ENCODE measurements around the gene PARD3. TPM values are rescaled to one million over a fixed set of nuclear protein-coding genes. Genes with fewer than 3 reads are reported as not detected.
A peak's percentile ranks its signal among the peaks of the same experiment; 100 is the strongest.

The PARD3 gene
- total RNA-seq, 1 donor from 2014 or later, result 58.7 TPM

DNA sequence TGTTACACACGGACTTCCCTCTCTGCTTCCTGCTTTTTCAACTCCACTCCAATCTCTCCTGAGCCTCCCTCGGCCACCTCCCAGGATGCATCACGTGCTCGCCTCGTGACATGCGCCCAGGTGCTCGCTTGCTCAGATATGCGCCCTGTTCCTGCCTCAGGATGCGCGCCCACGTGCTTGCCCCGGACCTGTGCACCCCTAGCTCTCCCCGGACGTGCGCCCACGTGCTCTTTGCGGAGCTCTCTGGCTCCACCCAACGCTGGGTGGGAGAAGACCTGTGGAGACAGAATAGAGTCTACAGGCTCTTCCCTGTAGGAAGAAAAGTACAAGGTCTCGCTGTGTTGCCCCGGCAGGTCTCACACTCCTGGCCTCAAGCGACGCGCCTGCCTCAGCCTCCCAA is 23.1 kb downstream of the PARD3 start:
- Histone ChIP-seq H2AFZ (replicated peaks) (no peak overlapping the region), H3K9ac (no peak overlapping the region), H3K4me2 (no peak overlapping the region), H4K20me1 (ENCODE audit: low read depth) (peaks cover 61% of the 10 kb centered on the region), H3K27ac (no peak overlapping the region), H3K4me1 (peaks cover 17% of the 10 kb centered on the region), H3K27me3 (no peaks in the 10 kb centered on the region), H3F3A (ENCODE audit: low read depth) (peaks cover 3% of the 10 kb centered on the region), H3K36me3 (no peaks in the 10 kb centered on the region), H3K79me2 (ENCODE audit: low read depth) (peaks cover 100% of the 10 kb centered on the region), H3K4me3 (no peak overlapping the region), H3K9me3 (ENCODE audit: low read depth) (no peaks in the 10 kb centered on the region)
- H3K36me3 Mint-ChIP-seq, result peaks cover 16% of the 10 kb centered on the region
- peaks cover 2% of the 10 kb centered on the region for H3K27me3 Mint-ChIP-seq (ENCODE audit: insufficient read depth, low read depth)
- H3K27ac Mint-ChIP-seq, result no peak overlapping the region
- no peak overlapping the region for H3K4me3 Mint-ChIP-seq
- no peak for TF ChIP-seq EZH2phosphoT487 (IDR thresholded peaks at IDR 0.05)
- no peak for TF ChIP-seq EZH2 (IDR thresholded peaks at IDR 0.05)
- TF ChIP-seq, protein P1, sequence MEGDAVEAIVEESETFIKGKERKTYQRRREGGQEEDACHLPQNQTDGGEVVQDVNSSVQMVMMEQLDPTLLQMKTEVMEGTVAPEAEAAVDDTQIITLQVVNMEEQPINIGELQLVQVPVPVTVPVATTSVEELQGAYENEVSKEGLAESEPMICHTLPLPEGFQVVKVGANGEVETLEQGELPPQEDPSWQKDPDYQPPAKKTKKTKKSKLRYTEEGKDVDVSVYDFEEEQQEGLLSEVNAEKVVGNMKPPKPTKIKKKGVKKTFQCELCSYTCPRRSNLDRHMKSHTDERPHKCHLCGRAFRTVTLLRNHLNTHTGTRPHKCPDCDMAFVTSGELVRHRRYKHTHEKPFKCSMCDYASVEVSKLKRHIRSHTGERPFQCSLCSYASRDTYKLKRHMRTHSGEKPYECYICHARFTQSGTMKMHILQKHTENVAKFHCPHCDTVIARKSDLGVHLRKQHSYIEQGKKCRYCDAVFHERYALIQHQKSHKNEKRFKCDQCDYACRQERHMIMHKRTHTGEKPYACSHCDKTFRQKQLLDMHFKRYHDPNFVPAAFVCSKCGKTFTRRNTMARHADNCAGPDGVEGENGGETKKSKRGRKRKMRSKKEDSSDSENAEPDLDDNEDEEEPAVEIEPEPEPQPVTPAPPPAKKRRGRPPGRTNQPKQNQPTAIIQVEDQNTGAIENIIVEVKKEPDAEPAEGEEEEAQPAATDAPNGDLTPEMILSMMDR (IDR thresholded peaks at IDR 0.05), result peak; percentile 6
- H3K4me1 Mint-ChIP-seq, result peaks cover 55% of the 10 kb centered on the region
- peaks cover 3% of the 10 kb centered on the region for H3K9me3 Mint-ChIP-seq
- no peak for DNase-seq (ENCODE audit: low spot score)

DNA sequence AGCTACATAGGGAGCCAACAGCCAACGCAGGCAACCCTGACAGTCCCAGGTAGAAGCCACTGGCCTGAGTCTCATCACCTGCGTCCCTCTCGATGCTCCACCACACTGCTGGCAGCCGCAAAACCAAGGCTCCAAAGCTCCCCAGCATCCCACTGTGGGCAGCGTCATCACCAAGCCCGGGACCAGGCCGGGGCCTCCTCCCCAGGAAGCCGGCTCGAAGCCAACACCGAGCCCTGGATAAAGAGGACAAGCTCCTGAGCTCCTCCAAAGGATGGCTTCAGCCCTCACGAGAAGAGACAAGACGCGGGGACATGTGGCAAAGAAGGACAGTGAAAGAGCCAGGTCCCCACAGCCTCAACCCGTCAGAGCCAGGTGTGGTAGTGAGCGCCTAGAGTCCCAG is 23.9 kb downstream of the PARD3 start:
- Mint-ChIP-seq H3K27me3 (ENCODE audit: insufficient read depth, low read depth) (peaks cover 2% of the 10 kb centered on the region), H3K36me3 (peaks cover 16% of the 10 kb centered on the region), H3K9me3 (peaks cover 3% of the 10 kb centered on the region), H3K4me3 (no peak overlapping the region), H3K4me1 (peaks cover 62% of the 10 kb centered on the region), H3K27ac (no peak overlapping the region)
- Histone ChIP-seq H3K4me3 (no peak overlapping the region), H3F3A (ENCODE audit: low read depth) (peaks cover 3% of the 10 kb centered on the region), H3K4me2 (no peak overlapping the region), H3K27ac (no peak overlapping the region), H3K9ac (no peak overlapping the region), H3K27me3 (no peaks in the 10 kb centered on the region), H3K79me2 (ENCODE audit: low read depth) (peaks cover 100% of the 10 kb centered on the region), H2AFZ (replicated peaks) (no peak overlapping the region), H4K20me1 (ENCODE audit: low read depth) (peaks cover 67% of the 10 kb centered on the region), H3K4me1 (peaks cover 21% of the 10 kb centered on the region), H3K36me3 (no peaks in the 10 kb centered on the region), H3K9me3 (ENCODE audit: low read depth) (no peaks in the 10 kb centered on the region)
- DNase-seq (ENCODE audit: low spot score), result no peak
- TF ChIP-seq, protein P1 (IDR thresholded peaks at IDR 0.05), result no peak
- TF ChIP-seq EZH2 (IDR thresholded peaks at IDR 0.05) (no peak), EZH2phosphoT487 (IDR thresholded peaks at IDR 0.05) (no peak)

DNA sequence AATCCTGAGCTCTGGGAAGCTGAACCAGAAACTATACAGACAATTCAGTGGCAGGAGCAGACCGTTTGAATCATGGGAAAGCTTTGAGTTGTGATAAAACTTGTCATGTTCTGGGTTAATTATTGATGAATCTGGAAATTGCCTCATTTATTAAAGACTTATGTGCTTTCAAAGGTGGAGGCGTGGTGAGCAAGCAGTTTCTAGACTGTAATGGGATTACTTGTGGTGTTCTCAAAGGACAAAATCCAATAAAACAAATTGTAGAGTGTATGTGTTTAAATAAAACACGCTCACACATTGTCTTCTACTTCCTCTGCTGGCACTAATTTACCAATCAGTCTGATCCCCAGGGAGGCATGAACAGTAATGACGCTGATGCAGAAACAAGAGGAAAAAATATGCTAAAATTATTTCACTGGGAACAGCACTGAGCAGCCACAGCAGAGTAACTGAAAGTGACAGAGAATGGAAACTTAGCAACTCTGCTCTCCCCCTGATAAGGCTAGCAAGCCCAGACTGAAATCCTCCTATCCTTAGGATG is 25.1 kb downstream of the PARD3 start:
- H3K4me1 Mint-ChIP-seq, result peaks cover 69% of the 10 kb centered on the region
- Histone ChIP-seq H2AFZ (replicated peaks) (no peak overlapping the region), H3K27me3 (no peaks in the 10 kb centered on the region), H3K9me3 (ENCODE audit: low read depth) (no peaks in the 10 kb centered on the region), H4K20me1 (ENCODE audit: low read depth) (peaks cover 70% of the 10 kb centered on the region), H3F3A (ENCODE audit: low read depth) (peaks cover 3% of the 10 kb centered on the region), H3K4me2 (no peak overlapping the region), H3K79me2 (ENCODE audit: low read depth) (peaks cover 100% of the 10 kb centered on the region), H3K4me3 (no peak overlapping the region), H3K4me1 (peaks cover 25% of the 10 kb centered on the region), H3K36me3 (no peaks in the 10 kb centered on the region), H3K9ac (no peak overlapping the region), H3K27ac (no peak overlapping the region)
- peak overlapping the region; percentile 31 for H3K27ac Mint-ChIP-seq
- H3K27me3 Mint-ChIP-seq (ENCODE audit: insufficient read depth, low read depth), result peaks cover 2% of the 10 kb centered on the region
- H3K36me3 Mint-ChIP-seq, result peaks cover 11% of the 10 kb centered on the region
- no peak overlapping the region for H3K4me3 Mint-ChIP-seq
- no peaks in the 10 kb centered on the region for H3K9me3 Mint-ChIP-seq
- TF ChIP-seq, protein P1 (IDR thresholded peaks at IDR 0.05), result no peak
- no peak for TF ChIP-seq EZH2phosphoT487 (IDR thresholded peaks at IDR 0.05)
- no peak for TF ChIP-seq EZH2 (IDR thresholded peaks at IDR 0.05)
- no peak for DNase-seq (ENCODE audit: low spot score)

Measured in neural progenitor cell (in vitro differentiated cells).